CD4-positive, alpha-beta T cell (primary cell): ENCODE measurements around the gene ZNF827. TPM values are rescaled to one million over a fixed set of nuclear protein-coding genes. Genes with fewer than 3 reads are reported as not detected.

ENCODE experiments used
- ATAC-seq: fragments of 200-7000 bp; cut with Tn5 transposase; one replicate; pipeline ENCODE4 v1.10.0; 2022; ENCODE audit warnings: mild to moderate bottlenecking; ENCODE audit not compliant: poor library complexity
- CTCF ChIA-PET: fragments of 350-600 bp; sonication (Branson Sonifier 250); formaldehyde crosslinking; loops from one replicate; lab custom pipeline; 2021; ENCODE audit warnings: antibody characterized with exemption, inconsistent platforms; lab: Charles Lee
- POLR2A ChIA-PET: fragments of 350-600 bp; sonication (Branson Sonifier 250); formaldehyde crosslinking; loops from one replicate; lab custom pipeline; 2021; ENCODE audit warnings: antibody characterized with exemption, inconsistent platforms; lab: Charles Lee
- DNase-seq, 14 experiments: peaks; one replicate each; pipeline ENCODE4 v3.0.0-alpha.2; 2013 to 2020; ENCODE audit warnings: mixed read lengths in 2 of 14
- H3K27ac ChIP-seq, 2 donors: one replicate each; pipeline versions ENCODE4 v1.5.1 to v1.7.0; 2013; ENCODE audit warnings: low read length in 2 of 2, low read depth in 1 of 2, mild to moderate bottlenecking in 1 of 2
- H3K27me3 ChIP-seq, 2 experiments: 1 replicate in 1 of 2; 2 replicates in 1 of 2; pipeline versions ENCODE4 v1.6.1 to v1.7.0; 2013; ENCODE audit warnings: low read length in 2 of 2, control low read depth in 1 of 2, mild to moderate bottlenecking in 1 of 2, moderate library complexity in 1 of 2; ENCODE audit not compliant: insufficient read depth in 2 of 2, control insufficient read depth in 1 of 2
- H3K36me3 ChIP-seq: one replicate; pipeline ENCODE4 v1.6.1; 2013; ENCODE audit warnings: low read length, control low read depth; ENCODE audit not compliant: insufficient read depth
- H3K4me1 ChIP-seq: one replicate; pipeline ENCODE4 v1.6.1; 2013; ENCODE audit warnings: low read length, control low read depth; ENCODE audit not compliant: insufficient read depth
- H3K4me3 ChIP-seq: one replicate; pipeline ENCODE4 v1.5.1; 2013; ENCODE audit warnings: mild to moderate bottlenecking, low read length, moderate library complexity
- H3K9me3 ChIP-seq, 2 experiments: 1 replicate in 1 of 2; 2 replicates in 1 of 2; pipeline versions ENCODE4 v1.6.1 to v1.7.0; 2013; ENCODE audit warnings: low read length in 2 of 2, mild to moderate bottlenecking in 2 of 2, control low read depth in 1 of 2, moderate library complexity in 1 of 2; ENCODE audit not compliant: control insufficient read depth in 1 of 2, insufficient read depth in 1 of 2
- H3K27ac Mint-ChIP-seq: one replicate; pipeline ENCODE4 v1.8.0; 2020; ENCODE audit warnings: mixed read lengths
- H3K27me3 Mint-ChIP-seq: one replicate; pipeline ENCODE4 v1.8.0; 2021; ENCODE audit warnings: mixed read lengths
- H3K36me3 Mint-ChIP-seq: one replicate; pipeline ENCODE4 v1.8.0; 2021; ENCODE audit warnings: low read depth, mixed read lengths
- H3K4me1 Mint-ChIP-seq: one replicate; pipeline ENCODE4 v1.8.0; 2021; ENCODE audit warnings: low read depth, mixed read lengths
- H3K4me3 Mint-ChIP-seq: one replicate; pipeline ENCODE4 v1.8.0; 2020; ENCODE audit warnings: mild to moderate bottlenecking, mixed read lengths
- H3K9me3 Mint-ChIP-seq: one replicate; pipeline ENCODE4 v1.8.0; 2020; ENCODE audit warnings: mixed read lengths
- intact Hi-C, 2 experiments: fragments of 100-400 bp; cut with DNase I in 1 of 2; cut with micrococcal nuclease in 1 of 2; formaldehyde crosslinking; loops; one replicate each; pipeline versions ENCODE4 v1.15.1 to v1.9.0; 2023 to 2025; cut with DNase I, micrococcal nuclease
- total RNA-seq, 174 experiments: library from RNA in 2 of 174; stranded (reverse) in 2 of 174; gene quantifications; one replicate each; pipeline ENCODE4 v1.2.3 and lab custom pipeline; 2021 to 2026
- TF ChIP-seq, protein P1 (sequence below): fragments of 200-600 bp; IDR thresholded peaks from one replicate; pipeline ENCODE4 v1.8.0; 2022; ENCODE audit warnings: antibody characterized with exemption, mild to moderate bottlenecking

ZNF827 gene
- total RNA-seq, 2 experiments from 2014 or later = 13.7 to 14.3 TPM

DNA sequence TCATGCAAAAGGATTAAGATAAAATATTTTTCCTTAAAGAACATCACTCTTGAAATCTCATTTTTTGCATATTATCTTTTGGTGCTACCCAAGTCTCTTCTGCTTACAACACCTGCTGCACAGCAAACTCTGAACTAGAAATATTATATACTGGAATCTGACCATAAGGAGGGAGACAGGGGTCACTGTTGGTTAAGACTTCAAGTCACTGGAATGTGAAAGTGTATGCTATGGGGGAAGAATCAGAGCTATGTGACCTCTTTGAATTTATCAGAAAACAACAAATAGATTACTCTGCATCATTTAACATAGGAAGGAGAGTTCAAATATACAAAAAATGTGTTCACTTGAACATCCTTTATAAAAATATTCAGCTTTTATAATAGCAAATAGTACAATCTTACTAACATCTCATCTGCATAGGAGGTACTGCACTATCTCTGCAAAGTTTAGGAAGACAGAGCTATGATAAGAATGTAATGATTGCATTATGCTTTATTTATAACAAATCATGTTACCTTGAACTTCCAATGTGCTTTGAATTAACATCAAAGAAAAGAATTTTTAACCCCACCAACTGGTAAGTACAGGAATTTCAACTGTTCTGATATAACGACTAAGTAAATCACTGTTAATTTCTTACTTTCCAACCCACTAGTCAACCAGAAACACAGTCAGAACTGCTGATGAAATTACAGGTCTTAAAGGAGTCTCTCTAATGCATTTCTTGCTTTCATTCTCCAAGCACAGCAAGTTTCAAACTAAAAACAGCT is 69.8 kb downstream of the ZNF827 start:
- ChIA-PET POLR2A (no interaction called here), CTCF (interaction anchor here (0.7 kb wide), 1 partner anchor 9 kb away, joined by 3 read pairs; no protein-coding TSS in a partner anchor)
- H3K4me1 ChIP-seq = no peaks in the 10 kb centered on the region
- Mint-ChIP-seq H3K27ac (no peak overlapping the region), H3K9me3 (no peaks in the 10 kb centered on the region), H3K27me3 (no peaks in the 10 kb centered on the region), H3K36me3 (peaks cover 24% of the 10 kb centered on the region), H3K4me1 (peaks cover 21% of the 10 kb centered on the region), H3K4me3 (no peak overlapping the region)
- no peaks in the 10 kb centered on the region for H3K36me3 ChIP-seq
- ATAC-seq = no peak
- TF ChIP-seq, protein P1, sequence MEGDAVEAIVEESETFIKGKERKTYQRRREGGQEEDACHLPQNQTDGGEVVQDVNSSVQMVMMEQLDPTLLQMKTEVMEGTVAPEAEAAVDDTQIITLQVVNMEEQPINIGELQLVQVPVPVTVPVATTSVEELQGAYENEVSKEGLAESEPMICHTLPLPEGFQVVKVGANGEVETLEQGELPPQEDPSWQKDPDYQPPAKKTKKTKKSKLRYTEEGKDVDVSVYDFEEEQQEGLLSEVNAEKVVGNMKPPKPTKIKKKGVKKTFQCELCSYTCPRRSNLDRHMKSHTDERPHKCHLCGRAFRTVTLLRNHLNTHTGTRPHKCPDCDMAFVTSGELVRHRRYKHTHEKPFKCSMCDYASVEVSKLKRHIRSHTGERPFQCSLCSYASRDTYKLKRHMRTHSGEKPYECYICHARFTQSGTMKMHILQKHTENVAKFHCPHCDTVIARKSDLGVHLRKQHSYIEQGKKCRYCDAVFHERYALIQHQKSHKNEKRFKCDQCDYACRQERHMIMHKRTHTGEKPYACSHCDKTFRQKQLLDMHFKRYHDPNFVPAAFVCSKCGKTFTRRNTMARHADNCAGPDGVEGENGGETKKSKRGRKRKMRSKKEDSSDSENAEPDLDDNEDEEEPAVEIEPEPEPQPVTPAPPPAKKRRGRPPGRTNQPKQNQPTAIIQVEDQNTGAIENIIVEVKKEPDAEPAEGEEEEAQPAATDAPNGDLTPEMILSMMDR = no peak
- no peaks in the 10 kb centered on the region for H3K9me3 ChIP-seq
- intact Hi-C loops = no loop called here
- H3K27ac ChIP-seq = no peak overlapping the region
- no peak overlapping the region for H3K4me3 ChIP-seq
- H3K27me3 ChIP-seq = no peaks in the 10 kb centered on the region
- peak in 1 of 14 experiments; percentile 6 for DNase-seq

DNA sequence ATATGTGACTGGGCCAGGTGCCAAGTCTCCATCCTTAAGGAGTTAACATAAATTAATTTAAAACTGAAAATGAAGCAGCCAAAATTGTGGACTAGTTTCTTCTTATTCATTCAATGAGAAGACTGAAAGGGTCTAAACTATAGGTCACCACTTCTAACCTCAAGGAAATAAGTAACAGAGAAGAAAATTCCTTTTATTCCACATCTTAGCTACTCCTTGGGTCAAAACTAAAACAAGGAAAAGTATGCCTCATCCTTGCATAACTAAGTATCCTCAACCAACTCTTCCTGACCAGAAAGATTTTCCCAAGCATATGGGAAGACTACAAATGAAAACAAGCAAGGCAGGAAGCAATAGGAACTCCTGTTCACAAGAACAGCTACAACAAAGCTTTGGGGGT is 71.2 kb downstream of the ZNF827 start:
- Histone ChIP-seq H3K4me1 (no peaks in the 10 kb centered on the region), H3K36me3 (peaks cover 2% of the 10 kb centered on the region), H3K4me3 (no peak overlapping the region), H3K27ac (no peak overlapping the region), H3K9me3 (no peaks in the 10 kb centered on the region), H3K27me3 (no peaks in the 10 kb centered on the region)
- H3K9me3 Mint-ChIP-seq = no peaks in the 10 kb centered on the region
- CTCF ChIA-PET = no interaction called here
- TF ChIP-seq, protein P1 = no peak
- intact Hi-C loops = no loop called here
- H3K36me3 Mint-ChIP-seq = peaks cover 23% of the 10 kb centered on the region
- H3K27ac Mint-ChIP-seq = no peak overlapping the region
- no peak overlapping the region for H3K4me3 Mint-ChIP-seq
- DNase-seq (no peak), ATAC-seq (no peak)
- H3K27me3 Mint-ChIP-seq = no peaks in the 10 kb centered on the region
- H3K4me1 Mint-ChIP-seq = peaks cover 21% of the 10 kb centered on the region
- POLR2A ChIA-PET = no interaction called here

DNA sequence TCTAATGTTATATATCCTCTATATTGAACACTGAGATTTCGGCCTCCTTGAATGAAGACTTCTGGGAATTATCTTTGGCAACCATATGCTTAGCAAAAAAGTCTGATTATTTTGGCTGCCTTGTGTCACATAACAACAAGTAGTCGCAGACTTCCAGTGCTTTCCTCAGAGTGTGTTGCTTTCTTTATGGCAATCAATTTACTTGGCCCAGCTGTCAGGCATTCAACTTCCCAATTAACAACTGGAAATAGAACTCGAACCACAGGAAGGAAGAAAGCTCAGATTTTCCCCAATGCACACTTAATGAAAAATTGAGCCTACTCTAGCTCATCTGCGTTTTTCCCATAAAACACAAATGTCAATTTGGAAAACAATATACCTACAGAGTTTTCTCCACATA is 71.6 kb downstream of the ZNF827 start:
- DNase-seq = no peak
- Mint-ChIP-seq H3K27ac (no peak overlapping the region), H3K9me3 (no peaks in the 10 kb centered on the region), H3K36me3 (peaks cover 24% of the 10 kb centered on the region), H3K4me1 (peaks cover 19% of the 10 kb centered on the region), H3K4me3 (no peak overlapping the region), H3K27me3 (no peaks in the 10 kb centered on the region)
- TF ChIP-seq, protein P1 = no peak
- Histone ChIP-seq H3K4me3 (no peak overlapping the region), H3K9me3 (no peaks in the 10 kb centered on the region), H3K4me1 (no peaks in the 10 kb centered on the region), H3K36me3 (peaks cover 5% of the 10 kb centered on the region), H3K27ac (no peak overlapping the region), H3K27me3 (no peaks in the 10 kb centered on the region)
- ChIA-PET CTCF (no interaction called here), POLR2A (no interaction called here)
- no peak for ATAC-seq
- intact Hi-C loops = no loop called here
